Chondrocyte (in vitro differentiated cells): Measurements from ENCODE around the gene SLC38A1. TPM values are rescaled to one million over a fixed set of nuclear protein-coding genes. Genes with fewer than 3 reads are reported as not detected.
"Not testable (repeated sequence)": the region's sequence is repeated elsewhere in the genome, so short reads cannot be mapped to it uniquely, and the experiment has no call there.

ENCODE experiments used
- DNase-seq: peaks from one replicate; pipeline ENCODE4 v3.0.0; 2021; ENCODE audit warnings: mixed read lengths, low spot score
- H3K27ac Mint-ChIP-seq: one replicate; pipeline ENCODE4 v1.8.0; 2021; ENCODE audit warnings: mild to moderate bottlenecking, moderate library complexity, mixed read lengths; ENCODE audit not compliant: unreplicated experiment
- H3K27me3 Mint-ChIP-seq: 2 replicates; pipeline ENCODE4 v1.8.0; 2021; ENCODE audit warnings: low read depth, mixed read lengths
- H3K36me3 Mint-ChIP-seq: 2 replicates; pipeline ENCODE4 v1.8.0; 2021; ENCODE audit warnings: low read depth, mixed read lengths
- H3K4me1 Mint-ChIP-seq: 2 replicates; pipeline ENCODE4 v1.8.0; 2021; ENCODE audit warnings: low read depth, mild to moderate bottlenecking, mixed read lengths
- H3K4me3 Mint-ChIP-seq: one replicate; pipeline ENCODE4 v1.8.0; 2021; ENCODE audit warnings: mild to moderate bottlenecking, moderate library complexity, mixed read lengths; ENCODE audit not compliant: unreplicated experiment
- H3K9me3 Mint-ChIP-seq: 2 replicates; pipeline ENCODE4 v1.8.0; 2021; ENCODE audit warnings: low read depth, mixed read lengths
- total RNA-seq: library from RNA; stranded (reverse); gene quantifications from 3 replicates; pipeline ENCODE4 v1.2.1, GENCODE V29; 2021
- TF ChIP-seq, protein P1 (sequence below): fragments of 200-600 bp; sonication (generic); IDR thresholded peaks from 2 replicates; pipeline ENCODE4 v1.5.0; 2021; ENCODE audit warnings: antibody characterized with exemption, mild to moderate bottlenecking, moderate library complexity

Gene SLC38A1
- total RNA-seq, 1 donor from 2014 or later: 185 TPM

DNA sequence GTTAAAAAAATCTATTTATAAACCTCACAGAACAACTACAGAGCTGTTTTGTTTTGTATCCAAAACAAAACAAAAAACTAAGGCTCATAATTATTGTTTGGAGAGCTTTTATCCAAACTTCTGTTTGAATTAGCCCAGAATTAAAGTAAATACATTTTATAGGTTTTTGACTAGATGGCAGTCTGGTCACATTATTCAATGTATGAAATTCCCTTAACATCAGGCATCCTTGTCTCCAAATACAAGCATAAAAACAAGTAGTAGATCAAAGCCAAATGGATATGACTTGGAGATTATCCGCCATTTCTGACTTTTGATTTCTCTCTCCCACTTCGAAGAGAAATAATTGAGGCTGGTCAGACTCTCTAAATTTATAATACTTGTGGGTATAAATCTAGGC lies 63.5 kb downstream of the SLC38A1 start:
- TF ChIP-seq, protein P1, sequence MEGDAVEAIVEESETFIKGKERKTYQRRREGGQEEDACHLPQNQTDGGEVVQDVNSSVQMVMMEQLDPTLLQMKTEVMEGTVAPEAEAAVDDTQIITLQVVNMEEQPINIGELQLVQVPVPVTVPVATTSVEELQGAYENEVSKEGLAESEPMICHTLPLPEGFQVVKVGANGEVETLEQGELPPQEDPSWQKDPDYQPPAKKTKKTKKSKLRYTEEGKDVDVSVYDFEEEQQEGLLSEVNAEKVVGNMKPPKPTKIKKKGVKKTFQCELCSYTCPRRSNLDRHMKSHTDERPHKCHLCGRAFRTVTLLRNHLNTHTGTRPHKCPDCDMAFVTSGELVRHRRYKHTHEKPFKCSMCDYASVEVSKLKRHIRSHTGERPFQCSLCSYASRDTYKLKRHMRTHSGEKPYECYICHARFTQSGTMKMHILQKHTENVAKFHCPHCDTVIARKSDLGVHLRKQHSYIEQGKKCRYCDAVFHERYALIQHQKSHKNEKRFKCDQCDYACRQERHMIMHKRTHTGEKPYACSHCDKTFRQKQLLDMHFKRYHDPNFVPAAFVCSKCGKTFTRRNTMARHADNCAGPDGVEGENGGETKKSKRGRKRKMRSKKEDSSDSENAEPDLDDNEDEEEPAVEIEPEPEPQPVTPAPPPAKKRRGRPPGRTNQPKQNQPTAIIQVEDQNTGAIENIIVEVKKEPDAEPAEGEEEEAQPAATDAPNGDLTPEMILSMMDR: peak; percentile 65
- H3K27me3 Mint-ChIP-seq: no peaks in the 10 kb centered on the region
- peaks cover 28% of the 10 kb centered on the region for H3K36me3 Mint-ChIP-seq
- DNase-seq: no peak
- H3K9me3 Mint-ChIP-seq: no peaks in the 10 kb centered on the region
- no peak overlapping the region for H3K27ac Mint-ChIP-seq
- peaks cover 25% of the 10 kb centered on the region for H3K4me1 Mint-ChIP-seq
- H3K4me3 Mint-ChIP-seq: no peak overlapping the region

DNA sequence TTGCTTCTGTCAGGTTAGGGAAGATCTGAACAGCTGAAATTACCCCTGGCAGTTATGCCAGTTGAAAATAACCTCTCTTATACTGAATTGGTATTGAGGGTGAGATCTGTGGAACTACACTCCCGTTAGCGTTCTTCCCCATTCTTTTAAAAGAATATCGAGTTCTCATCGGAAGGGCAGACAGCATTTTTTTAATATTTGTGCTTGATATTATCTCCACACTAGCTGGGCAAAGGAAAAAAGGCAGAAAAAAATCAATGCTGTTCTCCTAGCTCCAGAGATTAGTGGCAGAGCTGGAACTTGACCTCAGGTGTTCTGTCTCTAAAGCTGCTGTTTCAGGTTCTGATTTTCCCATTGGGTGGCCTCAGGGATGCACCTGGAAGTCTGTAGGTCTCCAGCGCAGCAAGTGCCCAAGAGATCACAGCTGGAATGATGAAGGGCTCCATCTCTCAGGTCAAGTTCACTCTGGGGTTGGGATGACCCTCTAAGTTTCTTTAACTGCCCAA lies 67.5 kb downstream of the SLC38A1 start:
- no peak overlapping the region for H3K27ac Mint-ChIP-seq
- H3K27me3 Mint-ChIP-seq: no peaks in the 10 kb centered on the region
- no peaks in the 10 kb centered on the region for H3K9me3 Mint-ChIP-seq

DNA sequence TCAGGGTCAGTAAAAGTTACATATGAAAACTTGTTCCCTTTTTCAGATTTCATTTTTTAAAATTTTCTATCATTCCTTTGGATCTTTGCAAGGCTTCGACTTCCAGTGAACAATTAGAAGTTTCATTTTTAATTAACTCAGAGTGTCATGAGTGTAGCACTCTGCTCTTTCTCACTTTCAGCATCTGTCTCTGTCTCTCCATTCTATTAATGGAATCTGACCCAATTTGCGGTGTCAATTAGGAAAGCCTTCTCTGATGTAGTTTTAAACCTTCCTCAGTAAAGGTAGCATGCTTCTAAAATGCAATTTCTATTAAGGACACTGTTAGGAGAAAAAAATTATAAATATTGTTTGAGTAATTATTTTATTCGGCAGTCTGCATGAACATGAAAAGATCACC lies 68.3 kb downstream of the SLC38A1 start:
- Mint-ChIP-seq H3K27me3 (no peaks in the 10 kb centered on the region), H3K36me3 (peaks cover 54% of the 10 kb centered on the region), H3K4me1 (no peaks in the 10 kb centered on the region), H3K9me3 (no peaks in the 10 kb centered on the region), H3K27ac (no peak overlapping the region), H3K4me3 (no peak overlapping the region)
- TF ChIP-seq, protein P1: no peak
- DNase-seq: no peak

More for the DNA sequence above, 67.5 kb downstream of the SLC38A1 start:
- H3K36me3 Mint-ChIP-seq: peaks cover 51% of the 10 kb centered on the region
- no peaks in the 10 kb centered on the region for H3K4me1 Mint-ChIP-seq
- no peak overlapping the region for H3K4me3 Mint-ChIP-seq
- no peak for DNase-seq
- TF ChIP-seq, protein P1: no peak

DNA sequence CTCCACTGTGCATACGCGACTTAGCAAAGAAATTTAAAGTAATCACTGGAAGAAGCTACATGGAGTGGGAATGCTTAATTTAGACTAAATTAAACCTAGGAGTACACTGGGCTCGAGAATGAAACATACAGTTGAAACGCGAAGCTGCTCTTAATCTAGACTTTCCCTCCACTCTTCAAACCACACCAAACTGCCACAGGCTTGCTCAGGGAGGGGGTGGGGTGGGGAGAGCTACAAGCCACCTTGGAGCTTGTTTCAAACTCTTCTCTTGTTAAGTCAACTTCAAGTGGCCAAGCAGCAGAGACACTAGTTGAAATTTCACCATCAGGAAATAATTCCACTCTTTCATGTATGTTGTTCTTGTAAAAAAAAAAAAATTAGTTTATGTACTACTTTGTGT lies 69.9 kb downstream of the SLC38A1 start:
- H3K27ac Mint-ChIP-seq: no peak overlapping the region
- peaks cover 3% of the 10 kb centered on the region for H3K9me3 Mint-ChIP-seq
- peaks cover 60% of the 10 kb centered on the region for H3K36me3 Mint-ChIP-seq
- TF ChIP-seq, protein P1: no peak
- H3K4me1 Mint-ChIP-seq: no peaks in the 10 kb centered on the region
- H3K27me3 Mint-ChIP-seq: no peaks in the 10 kb centered on the region
- no peak for DNase-seq
- no peak overlapping the region for H3K4me3 Mint-ChIP-seq

DNA sequence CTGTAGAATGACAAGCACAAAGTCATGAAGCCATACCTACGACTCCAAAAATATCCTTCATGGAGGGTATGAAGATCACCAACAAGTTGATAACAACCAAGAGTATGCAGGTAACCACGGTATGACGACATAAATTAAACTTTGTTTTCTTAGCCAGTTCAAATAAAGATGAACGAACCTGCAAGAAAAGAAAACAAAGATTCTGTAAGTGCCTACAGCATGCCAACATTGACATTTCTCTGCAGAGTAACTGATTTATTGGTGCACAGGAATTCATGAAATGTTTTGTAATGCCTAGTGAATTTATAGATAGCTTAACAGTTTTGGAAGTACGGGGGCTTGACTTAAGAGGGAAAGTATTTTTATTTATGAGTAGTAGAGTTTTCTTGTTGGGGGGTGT lies 71.0 kb downstream of the SLC38A1 start:
- Mint-ChIP-seq H3K4me1 (no peaks in the 10 kb centered on the region), H3K27ac (no peak overlapping the region), H3K4me3 (no peak overlapping the region), H3K36me3 (peaks cover 62% of the 10 kb centered on the region), H3K9me3 (peaks cover 8% of the 10 kb centered on the region), H3K27me3 (no peaks in the 10 kb centered on the region)
- TF ChIP-seq, protein P1: no peak
- no peak for DNase-seq

DNA sequence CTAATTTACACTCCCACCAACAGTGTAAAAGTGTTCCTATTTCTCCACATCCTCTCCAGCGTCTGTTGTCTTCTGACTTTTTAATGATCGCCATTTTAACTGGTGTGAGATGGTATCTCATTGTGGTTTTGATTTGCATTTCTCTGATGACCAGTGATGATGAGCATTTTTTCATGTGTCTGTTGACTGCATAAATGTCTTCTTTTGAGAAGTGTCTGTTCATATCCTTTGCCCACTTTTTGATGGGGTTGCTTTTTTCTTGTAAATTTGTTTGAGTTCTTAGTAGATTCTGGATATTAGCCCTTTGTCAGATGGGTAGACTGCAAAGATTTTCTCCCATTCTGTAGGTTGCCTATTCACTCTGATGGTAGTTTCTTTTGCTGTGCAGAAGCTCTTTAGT lies 78.3 kb downstream of the SLC38A1 start:
- not testable (repeated sequence) for H3K27ac Mint-ChIP-seq, H3K4me1 Mint-ChIP-seq, DNase-seq, H3K4me3 Mint-ChIP-seq, H3K27me3 Mint-ChIP-seq
- Mint-ChIP-seq H3K9me3 (peaks cover 22% of the 10 kb centered on the region), H3K36me3 (peaks cover 61% of the 10 kb centered on the region)
